HEK293T (cell line): Measurements from ENCODE around the gene BTBD19.

Source experiments
- BHLHE40 ChIP-seq: fragments of 450-650 bp; IDR thresholded peaks from 2 replicates; pipeline ENCODE4 v1.6.1; 2016; ENCODE audit warnings: mild to moderate bottlenecking, moderate library complexity, borderline replicate concordance
- FOXA1 ChIP-seq: fragments of 450-650 bp; IDR thresholded peaks from 2 replicates; pipeline ENCODE4 v1.6.1; 2016; ENCODE audit warnings: mild to moderate bottlenecking
- FOXK2 ChIP-seq: fragments of 450-650 bp; IDR thresholded peaks from 2 replicates; pipeline ENCODE4 v1.6.1; 2016; ENCODE audit warnings: mild to moderate bottlenecking
- SP1 ChIP-seq: fragments of 450-650 bp; IDR thresholded peaks from 2 replicates; pipeline ENCODE4 v1.6.1; 2017
- TARDBP ChIP-seq: fragments of 450-650 bp; IDR thresholded peaks from 2 replicates; pipeline ENCODE4 v1.6.1; 2016

- TF ChIP-seq BHLHE40 (no peak), SP1 (no peak), FOXK2 (no peak), FOXA1 (no peak), TARDBP (no peak)
Observed at GRCh38 chr1:44842486-44842861, 34.2 kb downstream of the BTBD19 start.
